Measurements from ENCODE around the gene D2HGDH. TPM values are rescaled to one million over a fixed set of nuclear protein-coding genes. Genes with fewer than 3 reads are reported as not detected.

D2HGDH gene
- total RNA-seq, 1 experiment from 2014 or later, result 131 TPM

- DNase-seq, result no peak
- no TSS peak for BruUV-seq (replicated peaks)
- TF ChIP-seq CTCF (conservative IDR thresholded peaks at IDR 0.05) (no peak), EZH2 (IDR thresholded peaks at IDR 0.05; ENCODE audit: low read depth) (no peak)
- no peak overlapping the region for H3K4me3 ChIP-seq
- CTCF ChIA-PET, result interaction anchor here (0.6 kb wide), 1 partner anchor 405 kb away, joined by 3 read pairs; no protein-coding TSS in a partner anchor
- H2AFZ ChIP-seq, result no peak overlapping the region
- H3F3A ChIP-seq (ENCODE audit: insufficient read depth, low read depth), result 0 out of 2 replicates have a peak, but pooled peaks cover 8% of the 10 kb centered on the region
- POLR2A ChIA-PET (ENCODE audit: unreplicated experiment), result interaction anchor here (0.6 kb wide), 1 partner anchor 150 kb away, joined by 6 read pairs; no protein-coding TSS in a partner anchor
- no peaks in the 10 kb centered on the region for H3K36me3 ChIP-seq (ENCODE audit: low read depth)
- no peak overlapping the region for H3K4me2 ChIP-seq
- no peak overlapping the region for H3K27ac ChIP-seq
- intact Hi-C loops (cut with micrococcal nuclease; ENCODE audit: unreplicated experiment), result no loop called here
- H4K20me1 ChIP-seq (ENCODE audit: insufficient read depth), result no peaks in the 10 kb centered on the region; the same call in 1 of the 2 replicates
- H3K9me3 ChIP-seq (ENCODE audit: insufficient read depth, low read depth), result no peaks in the 10 kb centered on the region
- no peaks in the 10 kb centered on the region for H3K9me2 ChIP-seq (ENCODE audit: insufficient read depth)
- H3K79me2 ChIP-seq (ENCODE audit: low read depth), result no peaks in the 10 kb centered on the region
- H3K27me3 ChIP-seq (ENCODE audit: insufficient read depth, low read depth), result 0 out of 2 replicates have a peak, but pooled peaks cover 9% of the 10 kb centered on the region
- H3K4me1 ChIP-seq (replicated peaks; ENCODE audit: insufficient read depth), result peaks cover 2% of the 10 kb centered on the region
These were observed 62.2 kb downstream of the D2HGDH start for GRCh38 chr2:241796610-241797138.

- no TSS peak for BruUV-seq (replicated peaks)
- POLR2A ChIA-PET (ENCODE audit: unreplicated experiment), result no interaction called here
- no peak for DNase-seq
- 0 out of 2 replicates have a peak, but pooled peaks cover 9% of the 10 kb centered on the region for H3K27me3 ChIP-seq (ENCODE audit: insufficient read depth, low read depth)
- no peak overlapping the region for H3K27ac ChIP-seq
- H3K36me3 ChIP-seq (ENCODE audit: low read depth), result no peaks in the 10 kb centered on the region
- H2AFZ ChIP-seq, result no peak overlapping the region
- no peak for TF ChIP-seq CTCF (conservative IDR thresholded peaks at IDR 0.05)
- no peak for TF ChIP-seq EZH2 (IDR thresholded peaks at IDR 0.05; ENCODE audit: low read depth)
- intact Hi-C loops (cut with micrococcal nuclease; ENCODE audit: unreplicated experiment), result no loop called here
- no peaks in the 10 kb centered on the region; the same call in 1 of the 2 replicates for H4K20me1 ChIP-seq (ENCODE audit: insufficient read depth)
- no peaks in the 10 kb centered on the region for H3K9me3 ChIP-seq (ENCODE audit: insufficient read depth, low read depth)
- H3K4me2 ChIP-seq, result no peak overlapping the region
- no peaks in the 10 kb centered on the region for H3K79me2 ChIP-seq (ENCODE audit: low read depth)
- no peaks in the 10 kb centered on the region for H3K4me1 ChIP-seq (replicated peaks; ENCODE audit: insufficient read depth)
- CTCF ChIA-PET, result no interaction called here
- H3K9me2 ChIP-seq (ENCODE audit: insufficient read depth), result no peaks in the 10 kb centered on the region
- H3K4me3 ChIP-seq, result no peak overlapping the region
- H3F3A ChIP-seq (ENCODE audit: insufficient read depth, low read depth), result 0 out of 2 replicates have a peak, but pooled peaks cover 8% of the 10 kb centered on the region
These were observed 63.1 kb downstream of the D2HGDH start for GRCh38 chr2:241797441-241798080.

GRCh38 chr2:241798081-241798630 is 63.7 kb downstream of the D2HGDH start:
- Histone ChIP-seq H2AFZ (no peak overlapping the region), H3K4me2 (no peak overlapping the region), H3K27me3 (ENCODE audit: insufficient read depth, low read depth) (0 out of 2 replicates have a peak, but pooled peaks cover 9% of the 10 kb centered on the region), H3K27ac (no peak overlapping the region), H4K20me1 (ENCODE audit: insufficient read depth) (no peaks in the 10 kb centered on the region; the same call in 1 of the 2 replicates), H3F3A (ENCODE audit: insufficient read depth, low read depth) (0 out of 2 replicates have a peak, but pooled peaks cover 7% of the 10 kb centered on the region), H3K4me3 (no peak overlapping the region), H3K9me3 (ENCODE audit: insufficient read depth, low read depth) (no peaks in the 10 kb centered on the region), H3K4me1 (replicated peaks; ENCODE audit: insufficient read depth) (no peaks in the 10 kb centered on the region), H3K36me3 (ENCODE audit: low read depth) (no peaks in the 10 kb centered on the region), H3K79me2 (ENCODE audit: low read depth) (no peaks in the 10 kb centered on the region), H3K9me2 (ENCODE audit: insufficient read depth) (no peaks in the 10 kb centered on the region)
- ChIA-PET CTCF (no interaction called here), POLR2A (ENCODE audit: unreplicated experiment) (no interaction called here)
- no peak for DNase-seq
- TF ChIP-seq CTCF (conservative IDR thresholded peaks at IDR 0.05) (no peak), EZH2 (IDR thresholded peaks at IDR 0.05; ENCODE audit: low read depth) (no peak)
- no TSS peak for BruUV-seq (replicated peaks)
- intact Hi-C loops (cut with micrococcal nuclease; ENCODE audit: unreplicated experiment), result no loop called here
